OCI-LY7 (cell line): ENCODE results near the gene TMEM35B.
"Not testable (repeated sequence)": the region's sequence is repeated elsewhere in the genome, so short reads cannot be mapped to it uniquely, and the experiment has no call there.

Source experiments
- CTCF ChIP-seq: fragments of 200-600 bp; sonication (generic); conservative IDR thresholded peaks from 2 replicates; pipeline ENCODE4 v1.5.1; 2014; ENCODE audit warnings: mild to moderate bottlenecking, antibody characterized with exemption, low read length, moderate library complexity, mixed read lengths
- EZH2phosphoT487 ChIP-seq: fragments of 200-600 bp; sonication (generic); IDR thresholded peaks from 2 replicates; pipeline ENCODE4 v1.6.1; 2018; ENCODE audit warnings: low read depth, borderline replicate concordance, mild to moderate bottlenecking, mixed run types, antibody characterized with exemption, low read length, moderate library complexity, mixed read lengths

- not testable (repeated sequence) for TF ChIP-seq CTCF, EZH2phosphoT487
Measured at GRCh38 chr1:34948739-34949138, 36.4 kb downstream of the TMEM35B start.
